WI38 (cell line): Measurements from ENCODE around the gene UBE2S.
"Not testable (repeated sequence)": the region's sequence is repeated elsewhere in the genome, so short reads cannot be mapped to it uniquely, and the experiment has no call there.

Experiments
- H3K4me3 ChIP-seq: 2 replicates; pipeline ENCODE4 v1.5.1; 2011; ENCODE audit warnings: low read depth, mild to moderate bottlenecking, control low read depth, low read length
- TF ChIP-seq, protein P1 (sequence below): IDR thresholded peaks from 2 replicates; pipeline ENCODE4 v1.5.1; 2012; ENCODE audit warnings: low read depth, mild to moderate bottlenecking, control low read depth, low read length

The UBE2S gene

DNA sequence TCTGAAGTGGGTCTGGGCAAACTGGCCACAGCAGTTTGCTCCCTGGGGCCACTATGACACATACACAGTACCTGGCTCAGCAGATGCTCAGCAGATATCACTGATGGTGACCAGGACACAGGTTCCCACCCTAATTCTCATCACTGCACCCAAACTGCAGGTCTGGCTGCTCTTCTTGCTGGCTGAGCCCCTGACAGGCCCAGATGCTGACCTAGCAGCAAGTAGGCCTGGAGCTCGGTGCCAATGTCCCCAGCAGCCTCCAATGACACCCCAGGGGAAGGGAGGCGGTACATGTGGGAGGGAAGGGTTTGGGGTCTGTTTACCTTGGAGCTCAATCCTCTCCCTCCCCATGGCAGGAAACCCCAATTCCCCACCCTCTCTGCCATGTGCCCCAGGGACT, 5.1 kb downstream of the UBE2S start:
- no peak overlapping the region for H3K4me3 ChIP-seq
- TF ChIP-seq, protein P1, sequence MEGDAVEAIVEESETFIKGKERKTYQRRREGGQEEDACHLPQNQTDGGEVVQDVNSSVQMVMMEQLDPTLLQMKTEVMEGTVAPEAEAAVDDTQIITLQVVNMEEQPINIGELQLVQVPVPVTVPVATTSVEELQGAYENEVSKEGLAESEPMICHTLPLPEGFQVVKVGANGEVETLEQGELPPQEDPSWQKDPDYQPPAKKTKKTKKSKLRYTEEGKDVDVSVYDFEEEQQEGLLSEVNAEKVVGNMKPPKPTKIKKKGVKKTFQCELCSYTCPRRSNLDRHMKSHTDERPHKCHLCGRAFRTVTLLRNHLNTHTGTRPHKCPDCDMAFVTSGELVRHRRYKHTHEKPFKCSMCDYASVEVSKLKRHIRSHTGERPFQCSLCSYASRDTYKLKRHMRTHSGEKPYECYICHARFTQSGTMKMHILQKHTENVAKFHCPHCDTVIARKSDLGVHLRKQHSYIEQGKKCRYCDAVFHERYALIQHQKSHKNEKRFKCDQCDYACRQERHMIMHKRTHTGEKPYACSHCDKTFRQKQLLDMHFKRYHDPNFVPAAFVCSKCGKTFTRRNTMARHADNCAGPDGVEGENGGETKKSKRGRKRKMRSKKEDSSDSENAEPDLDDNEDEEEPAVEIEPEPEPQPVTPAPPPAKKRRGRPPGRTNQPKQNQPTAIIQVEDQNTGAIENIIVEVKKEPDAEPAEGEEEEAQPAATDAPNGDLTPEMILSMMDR = no peak

DNA sequence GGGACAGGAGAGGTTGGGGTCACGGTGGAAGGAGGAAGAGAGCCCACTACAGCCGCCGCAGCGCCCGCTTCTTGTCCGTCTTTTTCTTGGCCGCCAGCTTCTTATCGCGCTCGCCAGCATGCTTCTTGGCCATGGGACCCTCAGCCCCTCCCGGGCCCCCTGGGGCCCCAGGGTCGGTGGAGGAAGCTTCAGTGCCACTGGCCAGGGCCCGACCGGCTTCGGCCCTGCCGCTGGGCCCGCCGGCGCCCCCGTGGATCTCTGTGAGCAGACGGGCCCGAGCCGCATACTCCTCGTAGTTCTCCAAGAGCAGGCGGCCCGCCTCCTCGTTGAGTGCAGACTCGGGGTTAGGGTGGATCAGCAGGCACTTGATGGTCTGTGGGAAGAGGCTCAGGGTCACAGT, 6.2 kb downstream of the UBE2S start:
- not testable (repeated sequence) for H3K4me3 ChIP-seq

DNA sequence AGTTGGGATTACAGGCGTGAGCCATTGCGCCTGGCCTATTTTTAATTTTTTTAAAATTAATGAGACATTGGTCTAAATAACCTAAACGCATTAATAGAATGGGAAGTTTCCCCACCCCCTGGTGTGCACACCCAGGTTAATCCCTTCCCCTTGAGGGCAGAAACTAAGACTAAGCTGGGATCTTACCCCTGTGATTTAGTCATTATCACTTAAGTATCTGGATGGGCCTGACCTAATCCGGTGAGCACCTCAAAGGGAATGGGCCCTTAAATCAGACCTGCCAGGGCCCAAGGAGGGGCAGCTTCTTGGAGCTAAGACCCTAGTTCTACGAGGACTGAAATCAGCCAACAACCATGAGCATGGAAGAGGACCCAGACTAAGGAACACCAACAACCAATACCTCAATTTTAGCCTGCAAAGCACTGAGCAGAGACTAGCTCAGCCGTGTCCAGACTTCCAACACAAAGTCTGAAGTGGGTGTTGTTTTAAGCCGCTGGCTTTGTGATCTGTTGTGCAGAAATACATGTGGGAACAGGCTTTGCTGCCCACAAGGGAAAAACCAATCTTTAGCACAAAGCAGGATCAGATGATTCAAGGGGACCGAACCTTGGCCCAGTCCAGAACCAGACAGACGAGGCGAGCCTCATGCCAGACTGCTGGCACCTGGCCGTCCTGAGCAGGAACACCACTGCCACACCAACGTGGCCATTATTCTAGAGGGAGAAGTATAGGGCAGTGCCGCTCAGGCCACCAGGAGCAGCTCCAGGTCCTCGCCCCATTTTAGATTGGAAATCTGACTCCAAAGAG, 7.1 kb downstream of the UBE2S start:
- TF ChIP-seq, protein P1 = no peak

DNA sequence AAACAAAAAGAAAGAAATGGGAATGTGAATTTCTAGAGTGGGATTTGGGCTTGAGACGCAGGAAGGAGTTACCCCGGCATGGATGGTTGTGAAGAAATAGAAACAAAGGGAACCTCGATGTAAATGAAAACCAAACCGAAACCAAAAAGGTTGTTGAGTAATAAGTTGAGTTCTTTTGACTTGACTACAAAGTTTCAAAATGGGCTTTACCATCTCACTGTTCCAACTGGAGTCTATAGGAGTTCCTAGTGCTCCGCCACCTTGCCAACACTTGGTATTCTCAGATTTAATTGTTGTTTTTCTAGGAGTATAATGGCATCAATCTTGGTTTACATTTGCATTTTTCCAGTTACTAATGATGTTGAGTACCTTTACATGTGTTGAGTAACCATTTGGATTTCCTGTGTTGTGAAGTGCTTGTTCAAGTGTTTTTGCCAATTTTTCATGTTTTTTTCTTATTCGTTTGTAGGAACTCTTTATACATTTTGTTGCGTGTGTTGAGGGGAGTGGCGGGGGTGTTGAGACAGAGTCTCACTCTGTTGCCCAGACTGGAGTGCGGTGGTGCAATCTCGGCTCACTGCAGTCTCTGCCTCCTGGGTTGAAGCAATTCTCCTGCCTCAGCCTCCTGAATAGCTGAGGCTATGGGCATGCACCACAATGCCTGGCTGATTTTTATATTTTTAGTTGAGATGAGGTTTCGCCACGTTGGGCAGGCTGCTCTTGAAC, 9.2 kb downstream of the UBE2S start:
- TF ChIP-seq, protein P1 = no peak
- H3K4me3 ChIP-seq = no peak overlapping the region

More for the DNA sequence above, 7.1 kb downstream of the UBE2S start:
- H3K4me3 ChIP-seq = no peak overlapping the region

DNA sequence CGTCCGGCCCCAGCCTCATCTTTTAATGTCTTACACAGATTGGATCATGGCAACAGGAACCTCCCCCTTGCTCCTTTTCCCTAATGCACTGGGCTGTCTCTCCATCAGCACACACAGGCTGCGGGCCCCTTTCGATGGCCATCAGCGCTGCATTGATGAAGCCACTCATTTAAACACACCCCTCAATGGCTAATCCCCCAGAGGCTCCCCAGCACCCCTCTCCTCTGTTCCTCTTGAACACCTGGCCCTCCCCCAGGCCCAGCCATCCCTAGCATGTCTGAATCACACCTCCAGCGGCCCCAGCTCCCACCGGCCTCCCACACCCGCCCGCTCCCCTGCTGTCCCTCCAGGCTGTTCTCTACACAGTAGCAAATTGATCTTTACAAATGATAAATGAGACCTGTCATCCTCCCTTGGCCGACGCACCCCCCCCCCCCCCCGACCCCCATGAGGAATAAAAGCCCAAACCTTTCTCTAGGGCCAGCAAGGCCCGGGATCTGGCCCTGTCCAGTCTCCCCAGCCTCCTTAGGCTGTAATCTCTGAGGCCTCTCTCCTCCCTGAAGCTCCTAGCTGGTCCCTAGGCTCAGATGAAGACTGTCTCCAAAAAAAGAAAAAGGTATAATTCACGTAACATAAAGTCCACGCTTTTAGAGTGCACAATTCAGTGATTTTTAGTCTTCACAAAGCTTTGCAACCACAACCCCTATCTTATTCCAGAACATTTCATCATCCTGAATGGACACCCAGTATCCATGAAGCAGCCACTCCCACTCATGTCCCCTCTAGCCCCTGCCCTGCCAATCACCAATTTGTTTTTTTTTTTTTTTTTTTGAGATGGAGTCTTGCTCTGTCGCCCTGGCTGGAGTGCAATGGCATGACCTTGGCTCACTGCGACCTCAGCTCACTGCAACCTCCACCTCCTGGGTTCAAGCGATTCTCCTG, 14.5 kb downstream of the UBE2S start:
- H3K4me3 ChIP-seq = no peak overlapping the region
- TF ChIP-seq, protein P1 = no peak

DNA sequence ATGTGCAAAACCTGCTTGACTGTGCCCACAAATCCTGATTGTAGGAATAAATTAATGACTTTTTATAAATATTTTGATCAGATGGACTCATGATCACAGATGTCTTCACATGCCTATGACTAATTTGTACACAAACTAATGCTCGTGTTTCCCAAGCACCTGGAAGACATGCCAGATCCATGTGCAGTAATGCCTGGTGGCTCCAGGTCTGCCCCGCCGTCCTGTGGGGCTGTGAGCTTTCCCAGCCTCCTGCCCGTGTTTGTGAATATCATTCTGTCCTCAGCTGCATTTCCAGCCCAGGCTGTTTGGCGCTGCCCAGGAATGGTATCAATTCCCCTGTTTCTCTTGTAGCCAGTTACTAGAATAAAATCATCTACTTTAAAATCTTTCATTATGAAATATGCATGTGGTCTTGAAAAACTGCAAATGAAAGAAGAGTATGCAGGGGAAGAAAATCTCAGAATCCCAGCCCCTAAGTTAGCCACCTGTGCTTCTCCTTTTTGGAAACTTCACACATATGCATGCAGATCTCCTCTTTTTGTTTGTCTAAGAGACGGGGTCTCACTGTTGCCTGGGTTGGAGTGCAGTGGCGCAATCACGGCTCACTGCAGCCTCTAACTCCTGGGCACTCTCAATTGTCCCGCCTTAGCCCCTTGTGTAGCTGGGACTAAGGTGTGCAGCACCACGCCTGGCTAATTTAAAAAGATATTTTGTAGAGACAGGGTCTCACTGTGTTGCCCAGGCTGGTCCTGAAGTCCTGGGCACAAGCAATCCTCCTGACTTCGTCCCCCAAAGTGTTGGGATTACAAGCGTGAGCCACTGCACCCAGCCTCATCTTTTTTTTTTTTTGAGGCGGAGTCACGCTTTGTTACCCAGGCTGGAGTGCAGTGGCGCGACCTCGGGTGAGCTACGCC, 15.6 kb downstream of the UBE2S start:
- TF ChIP-seq, protein P1 = no peak
- H3K4me3 ChIP-seq = no peak overlapping the region
